Astrocyte of the spinal cord (primary cell): ENCODE data around the gene FBN1.

ENCODE experiments used
- DNase-seq: peaks from one replicate; pipeline ENCODE4 v3.0.0; 2011; ENCODE audit warnings: low read depth, low spot score
- H3K4me3 ChIP-seq: 2 replicates; pipeline ENCODE4 v1.5.1; 2011; ENCODE audit warnings: low read depth, mild to moderate bottlenecking, low read length, moderate library complexity
- in situ Hi-C: cut with HindIII; loops from 2 replicates; pipeline ENCODE4 v1.10.0; 2017; ENCODE audit warnings: low sequenced_read_pairs
- TF ChIP-seq, protein P1 (sequence below): IDR thresholded peaks from 2 replicates; pipeline ENCODE4 v1.5.1; 2012; ENCODE audit warnings: low read depth, mild to moderate bottlenecking, low read length, inconsistent platforms

Gene FBN1

DNA sequence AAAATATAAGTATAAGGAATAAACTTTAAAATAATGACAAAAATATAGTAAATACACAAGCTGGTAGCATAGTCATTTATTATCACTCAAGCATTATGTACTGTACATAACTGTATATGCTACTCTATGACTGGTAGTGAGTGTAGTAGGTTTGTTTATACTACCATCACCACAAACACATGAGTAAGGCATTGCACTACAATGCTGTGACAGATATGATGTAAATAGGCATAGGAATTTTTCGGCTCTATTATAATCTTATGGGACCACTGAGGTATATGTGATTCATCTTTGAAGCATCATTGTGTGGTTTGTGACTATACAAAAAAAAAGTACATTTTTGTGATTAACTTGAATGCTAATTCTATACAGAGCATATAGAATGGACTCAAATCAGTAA is 35.3 kb upstream of the FBN1 start:
- in situ Hi-C loops = no loop called here
- DNase-seq = peak; percentile 86
- TF ChIP-seq, protein P1, sequence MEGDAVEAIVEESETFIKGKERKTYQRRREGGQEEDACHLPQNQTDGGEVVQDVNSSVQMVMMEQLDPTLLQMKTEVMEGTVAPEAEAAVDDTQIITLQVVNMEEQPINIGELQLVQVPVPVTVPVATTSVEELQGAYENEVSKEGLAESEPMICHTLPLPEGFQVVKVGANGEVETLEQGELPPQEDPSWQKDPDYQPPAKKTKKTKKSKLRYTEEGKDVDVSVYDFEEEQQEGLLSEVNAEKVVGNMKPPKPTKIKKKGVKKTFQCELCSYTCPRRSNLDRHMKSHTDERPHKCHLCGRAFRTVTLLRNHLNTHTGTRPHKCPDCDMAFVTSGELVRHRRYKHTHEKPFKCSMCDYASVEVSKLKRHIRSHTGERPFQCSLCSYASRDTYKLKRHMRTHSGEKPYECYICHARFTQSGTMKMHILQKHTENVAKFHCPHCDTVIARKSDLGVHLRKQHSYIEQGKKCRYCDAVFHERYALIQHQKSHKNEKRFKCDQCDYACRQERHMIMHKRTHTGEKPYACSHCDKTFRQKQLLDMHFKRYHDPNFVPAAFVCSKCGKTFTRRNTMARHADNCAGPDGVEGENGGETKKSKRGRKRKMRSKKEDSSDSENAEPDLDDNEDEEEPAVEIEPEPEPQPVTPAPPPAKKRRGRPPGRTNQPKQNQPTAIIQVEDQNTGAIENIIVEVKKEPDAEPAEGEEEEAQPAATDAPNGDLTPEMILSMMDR = no peak
- H3K4me3 ChIP-seq = no peak overlapping the region

DNA sequence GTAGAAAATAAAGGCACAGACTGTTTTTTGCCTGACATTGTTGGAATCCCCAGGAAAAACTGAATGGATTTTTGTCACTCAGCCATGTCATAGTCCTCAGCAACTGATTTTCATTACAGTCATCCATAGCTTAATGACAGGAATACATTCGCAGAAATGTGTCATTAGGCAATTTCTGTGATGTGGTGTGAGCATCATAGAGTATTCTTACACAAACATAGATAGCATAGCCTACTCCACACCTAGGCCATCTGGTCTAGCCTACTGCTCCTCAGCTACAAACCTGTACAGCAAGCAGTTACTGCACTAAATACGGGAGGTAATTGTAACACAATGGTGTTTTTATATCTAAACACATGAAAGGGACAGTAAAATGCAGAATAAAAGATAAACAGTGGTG is 34.4 kb upstream of the FBN1 start:
- H3K4me3 ChIP-seq = no peak overlapping the region
- TF ChIP-seq, protein P1 = no peak
- no peak for DNase-seq
- in situ Hi-C loops = no loop called here

DNA sequence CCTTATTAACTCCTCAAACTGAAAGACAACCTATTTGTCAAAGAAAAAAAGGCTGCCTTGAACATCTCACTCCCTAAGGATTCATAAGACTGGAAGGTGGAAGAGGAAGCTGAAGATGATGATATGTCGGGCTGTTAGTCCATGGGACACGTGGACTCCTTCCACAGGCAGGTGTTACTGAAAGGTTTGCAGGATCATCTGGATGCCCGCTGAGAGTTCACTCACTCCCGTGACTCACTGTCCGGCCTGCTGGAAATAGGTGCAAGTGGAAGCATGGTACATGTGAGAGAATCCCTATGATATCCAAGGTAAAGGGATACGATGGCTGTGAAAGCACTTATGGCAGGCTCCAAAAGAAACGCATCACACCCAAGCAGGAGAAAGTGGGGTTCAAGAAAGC is 33.3 kb upstream of the FBN1 start:
- no peak for DNase-seq
- TF ChIP-seq, protein P1 = no peak
- in situ Hi-C loops = no loop called here
- no peak overlapping the region for H3K4me3 ChIP-seq

DNA sequence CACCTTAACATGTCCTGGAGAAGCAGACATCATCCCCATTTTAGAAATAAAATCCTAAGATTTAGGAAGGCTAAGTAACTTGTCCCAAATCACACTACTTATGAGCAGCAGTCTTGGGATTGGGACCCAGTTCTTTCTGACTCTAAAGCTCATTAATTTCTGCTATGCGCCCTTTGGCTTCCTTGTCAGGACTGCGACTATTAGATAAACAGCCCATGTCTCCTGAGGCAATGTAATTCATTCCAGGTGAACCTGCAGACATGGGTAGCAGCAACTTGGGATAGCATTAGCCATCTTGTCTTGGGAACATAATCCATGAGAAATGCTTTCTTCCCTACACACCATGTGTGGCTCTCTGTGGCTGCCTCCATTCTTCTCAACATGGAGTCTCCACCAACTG is 32.3 kb upstream of the FBN1 start:
- in situ Hi-C loops = no loop called here
- TF ChIP-seq, protein P1 = no peak
- DNase-seq = no peak
- H3K4me3 ChIP-seq = no peak overlapping the region

DNA sequence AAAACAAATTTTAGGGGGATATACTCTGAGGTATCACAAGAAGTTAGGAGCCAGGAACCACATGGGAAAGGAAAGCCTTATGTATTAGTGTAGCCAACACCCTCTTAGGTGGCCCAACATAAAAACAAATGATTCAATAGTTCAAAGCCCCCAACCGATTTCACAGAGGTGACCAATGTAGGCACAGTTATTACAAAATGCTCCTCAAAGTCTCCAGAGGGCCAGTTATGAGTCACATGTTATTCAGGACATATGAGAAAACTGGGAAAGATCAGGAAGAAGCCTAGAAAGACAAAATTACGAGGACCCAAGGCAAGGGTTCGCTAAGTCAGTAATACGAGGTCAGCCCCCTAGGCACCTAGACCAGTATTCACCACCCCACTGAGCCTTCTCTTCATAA is 29.9 kb upstream of the FBN1 start:
- in situ Hi-C loops = no loop called here
- DNase-seq = no peak
- no peak overlapping the region for H3K4me3 ChIP-seq
- TF ChIP-seq, protein P1 = no peak

DNA sequence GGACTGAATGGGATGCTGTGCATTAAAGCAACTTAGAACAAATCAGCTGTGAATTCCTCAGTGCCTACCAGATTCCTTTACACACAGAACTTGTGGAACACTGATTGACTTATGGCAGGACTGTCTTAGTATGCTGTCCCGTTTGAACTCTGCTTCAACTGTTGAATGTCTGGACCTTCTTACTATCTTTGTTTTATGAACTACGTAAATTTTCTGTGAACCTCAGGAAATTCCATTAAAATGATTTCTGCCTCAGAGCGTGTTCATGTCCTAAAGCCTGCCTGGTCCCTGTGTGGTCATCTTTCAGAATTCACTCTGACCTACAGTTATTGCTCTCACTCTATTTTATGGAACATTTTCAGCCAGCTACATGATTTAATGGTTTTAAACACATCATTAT is 29.4 kb upstream of the FBN1 start:
- H3K4me3 ChIP-seq = no peak overlapping the region
- peak; percentile 78 for DNase-seq
- in situ Hi-C loops = no loop called here
- TF ChIP-seq, protein P1 = no peak

DNA sequence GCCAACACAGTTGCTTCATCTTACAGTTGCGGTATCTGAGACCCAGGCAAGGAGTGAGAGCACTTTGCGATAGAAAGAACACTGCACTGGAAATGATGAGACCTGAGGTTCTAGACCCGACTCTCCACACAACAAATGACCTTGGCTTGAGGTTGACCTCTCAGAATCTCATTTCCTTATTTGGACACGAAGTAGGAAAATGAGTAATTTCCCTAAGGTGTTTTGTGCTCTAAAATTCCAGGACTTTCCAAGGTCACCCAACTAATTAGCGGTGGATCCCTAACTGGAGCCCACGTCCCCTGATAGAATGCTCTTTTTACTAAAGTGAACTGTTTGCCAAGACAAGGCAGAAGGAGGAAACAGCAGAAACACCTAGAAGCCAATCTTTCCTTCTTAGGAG is 26.7 kb upstream of the FBN1 start:
- H3K4me3 ChIP-seq = no peak overlapping the region
- no peak for DNase-seq
- in situ Hi-C loops = no loop called here
- TF ChIP-seq, protein P1 = no peak
